LNCAP (cell line): Measurements from ENCODE around the gene BMP2.
A peak's percentile ranks its signal among the peaks of the same experiment; 100 is the strongest.

Experiments used
- CTCF ChIP-seq: fragments of 450-650 bp; IDR thresholded peaks from 2 replicates; pipeline ENCODE4 v1.5.1; 2017; ENCODE audit warnings: mild to moderate bottlenecking

BMP2 gene

GRCh38 chr20:6819599-6819998 lies 52.1 kb downstream of the BMP2 start:
- TF ChIP-seq CTCF = peak; percentile 34; the same call in 1 of the 2 replicates

GRCh38 chr20:6824401-6824800 lies 56.9 kb downstream of the BMP2 start:
- no peak for TF ChIP-seq CTCF

- no peak for TF ChIP-seq CTCF
These were observed 60.0 kb downstream of the BMP2 start for GRCh38 chr20:6827472-6827871.

GRCh38 chr20:6828794-6829423 lies 61.4 kb downstream of the BMP2 start:
- peak; percentile 75 for TF ChIP-seq CTCF

GRCh38 chr20:6829510-6830116 lies 62.1 kb downstream of the BMP2 start:
- TF ChIP-seq CTCF = no peak
